GM21619 (cell line): Measurements from ENCODE around the gene SH3RF3.
"Not testable (repeated sequence)": the region's sequence is repeated elsewhere in the genome, so short reads cannot be mapped to it uniquely, and the experiment has no call there.

ENCODE experiments used
- ATAC-seq: cut with Tn5 transposase; IDR thresholded peaks from one replicate; pipeline ENCODE4 v1.9.1; 2021; ENCODE audit not compliant: unreplicated experiment

Gene SH3RF3

DNA sequence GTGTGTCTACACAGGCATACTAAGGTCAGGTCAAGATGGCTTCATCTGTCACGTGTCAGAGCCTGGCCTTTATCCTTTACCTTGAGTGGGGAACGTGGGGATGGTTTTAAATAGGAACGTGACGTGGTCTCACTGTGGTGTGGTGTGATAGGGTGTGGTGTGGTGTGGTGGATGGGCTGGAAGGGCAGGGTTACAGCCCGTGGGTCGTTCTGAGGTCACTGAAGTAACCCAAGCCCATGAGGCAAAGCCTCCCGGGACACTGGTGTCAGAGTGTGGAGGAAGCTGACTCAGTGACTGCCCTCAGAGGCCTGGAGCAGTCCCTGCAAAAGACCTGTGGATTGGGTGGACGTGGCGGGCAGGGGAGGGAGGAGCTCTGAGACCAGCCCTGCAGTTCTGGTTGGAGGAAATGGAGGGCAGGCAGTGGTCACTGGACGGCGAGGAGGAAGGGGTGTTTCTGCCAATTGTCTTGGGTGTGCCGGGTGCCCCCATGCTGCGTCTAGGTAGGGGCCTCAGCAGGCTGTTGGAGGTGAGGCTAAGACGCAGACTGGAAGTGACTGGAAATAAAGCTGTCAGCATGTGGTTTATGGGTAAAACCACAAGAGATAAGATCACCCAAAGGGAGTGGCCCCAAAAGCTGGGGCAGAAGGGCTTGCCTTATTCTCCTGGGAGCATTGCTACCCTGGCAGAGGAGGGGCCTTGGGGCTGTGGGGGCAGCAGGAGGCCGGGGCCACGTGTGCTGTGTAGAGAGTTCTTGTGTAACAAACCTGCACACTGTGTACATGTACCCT lies 84.8 kb downstream of the SH3RF3 start:
- ATAC-seq: peak; percentile 57

DNA sequence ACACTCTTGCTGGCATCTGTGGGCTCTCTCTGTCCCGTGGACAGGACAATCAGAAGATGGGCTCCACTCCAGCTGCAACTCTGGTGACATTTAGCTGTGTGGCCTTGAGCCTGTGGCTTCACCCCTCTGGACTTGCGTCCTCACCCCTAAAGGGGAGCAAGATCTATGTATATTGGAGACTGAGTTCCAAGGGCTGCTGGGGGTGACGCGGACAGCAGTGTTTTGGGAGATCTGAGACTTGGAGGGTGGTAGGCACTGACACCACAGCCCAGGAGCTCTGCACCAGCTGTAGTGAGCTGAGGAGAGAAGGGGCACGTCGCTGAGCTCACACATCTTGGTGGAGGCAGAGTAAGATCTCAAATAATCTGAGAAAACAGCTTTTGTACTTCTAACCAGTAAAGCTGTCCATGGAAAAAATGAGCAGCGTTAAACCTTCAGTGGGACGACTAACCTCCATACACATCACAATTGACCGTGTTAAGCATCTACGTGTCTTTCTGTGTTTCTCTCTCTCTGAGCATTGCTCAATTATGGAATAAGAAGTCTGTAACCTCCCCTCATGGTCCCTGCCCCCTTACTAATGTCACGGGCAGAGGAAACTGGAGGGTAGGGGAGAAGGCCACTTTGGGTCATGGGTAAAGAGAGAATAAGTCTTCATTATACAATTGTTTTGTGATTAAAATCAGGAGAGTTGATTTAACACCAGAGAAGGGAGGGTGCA lies 85.8 kb downstream of the SH3RF3 start:
- no peak for ATAC-seq

DNA sequence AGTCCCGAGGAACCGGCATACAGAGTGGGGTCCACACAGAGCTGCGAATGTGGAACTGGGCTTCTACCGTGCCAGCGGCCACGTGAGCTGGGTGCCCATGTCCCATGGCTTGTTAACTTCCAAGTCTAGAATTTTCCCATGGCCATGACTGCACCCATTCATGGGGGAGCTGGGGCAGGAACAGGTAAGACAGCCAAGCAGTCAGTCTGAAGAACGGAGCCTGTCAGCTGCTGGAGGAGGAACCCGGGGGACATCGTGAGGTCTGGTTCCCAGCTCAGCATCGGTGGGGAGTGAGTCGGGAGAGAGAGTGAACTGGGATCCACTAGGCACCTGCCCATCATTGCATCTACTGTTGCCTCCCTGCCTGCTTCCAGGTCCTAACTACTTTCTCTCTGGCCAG lies 86.9 kb downstream of the SH3RF3 start:
- ATAC-seq: no peak

DNA sequence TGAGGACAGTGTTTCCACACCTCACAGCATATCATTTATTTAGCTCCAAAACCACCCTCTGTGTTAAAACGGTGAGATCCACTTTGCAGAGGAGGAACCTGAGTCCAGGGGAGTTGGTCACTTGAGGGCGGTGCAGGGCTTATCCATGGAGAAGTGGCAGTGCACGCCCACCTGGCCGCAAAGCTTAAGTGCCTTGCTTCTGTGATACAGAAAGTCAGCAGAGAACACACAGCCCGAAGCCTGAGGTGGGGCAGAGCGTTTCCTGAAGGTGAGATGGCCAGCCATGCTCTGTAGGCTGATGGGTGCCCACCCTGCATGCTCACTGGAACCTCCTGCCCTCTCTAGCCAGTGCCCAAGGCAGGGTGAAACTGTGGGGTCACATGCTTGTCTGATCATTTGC lies 87.3 kb downstream of the SH3RF3 start:
- no peak for ATAC-seq

DNA sequence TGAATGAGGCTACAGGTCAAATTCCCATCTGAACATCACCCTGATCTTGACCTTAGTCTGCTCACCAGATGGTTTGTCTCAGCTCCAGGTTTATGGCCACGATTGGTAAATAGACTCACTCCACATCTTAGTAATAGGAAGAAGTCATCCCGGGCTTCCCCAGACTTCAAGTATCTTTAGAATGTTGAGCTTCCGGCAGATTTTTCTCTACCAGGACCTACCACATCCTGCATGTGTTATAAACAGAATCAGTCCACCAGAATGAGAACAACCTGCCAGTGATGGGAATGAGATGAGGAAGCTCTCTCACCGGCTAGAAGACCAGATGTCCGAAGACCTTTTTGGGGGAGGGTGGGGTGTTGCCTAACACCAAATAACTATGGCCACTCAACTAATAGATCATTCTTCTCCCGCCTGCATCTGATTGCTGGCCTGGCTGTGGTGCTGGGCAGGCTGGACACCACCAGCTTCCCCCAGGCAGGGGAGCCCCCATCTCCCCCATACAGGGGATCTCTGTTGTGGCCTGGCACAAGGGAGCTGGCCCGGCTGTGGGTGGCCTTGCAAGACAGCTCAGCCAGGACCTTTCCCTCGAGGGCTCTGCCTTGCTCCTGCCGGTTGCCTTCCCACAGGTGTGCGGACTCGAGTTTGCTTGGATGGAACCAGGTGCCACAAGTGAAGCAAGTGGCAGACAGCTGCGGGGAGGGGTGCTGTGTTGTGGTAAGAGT lies 88.5 kb downstream of the SH3RF3 start:
- no peak for ATAC-seq

DNA sequence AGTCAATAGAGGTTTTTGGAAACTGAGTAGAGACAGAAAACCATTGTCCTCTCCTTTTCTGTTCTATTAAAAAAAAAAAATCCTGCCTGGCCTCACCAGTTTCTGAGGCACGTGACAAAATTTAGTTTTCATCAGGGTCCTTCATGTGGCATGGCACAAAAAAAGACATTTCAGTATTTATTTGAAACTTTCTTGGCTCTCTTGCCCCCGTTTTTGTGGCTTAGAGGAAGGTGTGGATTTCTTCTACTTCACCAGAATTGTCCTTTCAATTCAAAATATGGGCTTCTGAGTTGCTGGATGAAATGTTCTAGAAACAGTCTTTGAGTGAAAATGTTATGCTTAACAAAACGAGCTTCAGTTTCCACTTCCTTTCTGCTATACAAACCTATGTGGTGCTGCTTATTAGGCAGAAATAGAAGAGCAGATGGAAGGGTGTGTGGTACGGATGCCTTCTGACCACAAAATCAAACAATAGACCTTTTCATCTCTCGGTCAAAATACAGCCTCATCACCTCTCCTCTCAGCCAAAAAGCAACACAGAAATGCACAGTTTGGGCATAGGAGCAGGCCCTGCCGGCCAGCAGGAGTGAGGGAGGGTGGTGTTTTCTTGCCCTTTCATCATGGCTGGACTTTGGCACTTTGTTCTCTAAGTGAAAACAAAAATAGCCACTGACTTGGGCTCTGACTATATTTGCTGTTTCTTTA lies 89.2 kb downstream of the SH3RF3 start:
- no peak for ATAC-seq

DNA sequence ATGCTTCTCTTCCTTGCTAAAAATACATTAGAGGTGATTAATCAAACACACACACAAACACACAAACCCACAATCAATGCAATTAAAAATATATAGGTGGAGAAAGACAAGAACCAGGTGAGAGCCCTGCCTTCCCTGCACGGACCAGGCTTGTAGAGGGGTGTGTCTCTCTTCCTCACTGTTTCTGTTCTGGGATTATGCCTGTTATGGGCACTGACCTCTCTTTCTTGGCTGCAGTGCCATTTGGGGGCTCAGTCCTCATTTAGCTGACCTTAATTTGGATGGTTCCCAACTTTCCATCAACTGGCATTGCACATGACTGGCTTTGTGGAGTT lies 89.8 kb downstream of the SH3RF3 start:
- ATAC-seq: no peak

DNA sequence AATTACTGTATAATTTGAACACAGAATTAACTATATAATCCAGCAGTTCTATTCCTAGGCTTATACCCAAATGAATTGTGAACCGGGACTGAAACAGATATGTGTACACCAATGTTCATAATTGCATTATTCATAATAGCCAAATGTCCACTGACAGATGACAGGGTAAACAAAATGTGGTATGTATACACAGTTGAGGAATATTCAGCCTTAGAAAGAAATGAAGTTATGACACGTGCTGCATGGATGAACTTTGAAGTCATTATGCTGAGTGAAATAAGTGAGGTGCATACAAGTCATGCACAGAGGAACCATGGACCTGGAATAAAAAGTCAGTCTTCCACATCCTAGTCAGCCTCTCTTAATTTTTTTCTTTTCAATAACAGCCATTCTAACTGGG lies 91.9 kb downstream of the SH3RF3 start:
- no peak for ATAC-seq

DNA sequence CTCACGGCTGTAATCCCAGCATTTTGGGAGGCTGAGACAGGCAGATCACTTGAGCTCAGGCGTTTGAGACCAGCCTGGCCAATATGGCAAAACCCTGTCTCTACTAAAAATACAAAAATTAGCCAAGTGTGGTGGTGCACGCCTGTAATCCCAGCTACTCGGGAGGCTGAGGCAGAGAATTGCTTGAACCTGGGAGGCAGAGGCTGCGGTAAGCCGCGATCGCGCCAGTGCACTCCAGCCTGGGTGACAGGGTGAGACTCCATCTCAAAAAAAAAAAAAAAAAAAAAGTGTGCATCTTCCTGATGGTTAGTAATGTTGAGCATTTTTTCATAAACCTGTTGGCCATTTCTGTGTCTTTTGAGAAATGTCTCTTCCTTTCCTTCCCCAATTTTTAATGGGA lies 92.3 kb downstream of the SH3RF3 start:
- ATAC-seq: not testable (repeated sequence)

DNA sequence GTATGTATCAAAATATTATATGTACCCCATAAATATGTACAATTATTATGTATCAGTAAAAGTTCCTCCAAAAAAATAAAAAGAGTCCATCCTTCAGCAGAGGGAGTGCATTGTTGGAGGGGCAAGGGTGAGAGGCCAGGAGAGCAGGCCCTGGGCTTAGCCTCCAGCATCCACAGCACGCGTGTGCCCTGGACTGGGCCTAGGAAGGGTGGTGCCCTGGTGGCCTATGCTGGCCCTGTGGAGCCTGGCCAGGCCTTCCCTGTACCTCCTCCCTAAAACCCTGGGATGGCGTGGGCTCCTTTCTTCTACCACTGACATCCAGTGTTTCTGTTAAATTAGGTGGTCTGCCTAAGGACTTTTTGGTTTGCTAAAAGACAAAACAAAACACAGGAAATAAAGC lies 93.4 kb downstream of the SH3RF3 start:
- ATAC-seq: no peak

DNA sequence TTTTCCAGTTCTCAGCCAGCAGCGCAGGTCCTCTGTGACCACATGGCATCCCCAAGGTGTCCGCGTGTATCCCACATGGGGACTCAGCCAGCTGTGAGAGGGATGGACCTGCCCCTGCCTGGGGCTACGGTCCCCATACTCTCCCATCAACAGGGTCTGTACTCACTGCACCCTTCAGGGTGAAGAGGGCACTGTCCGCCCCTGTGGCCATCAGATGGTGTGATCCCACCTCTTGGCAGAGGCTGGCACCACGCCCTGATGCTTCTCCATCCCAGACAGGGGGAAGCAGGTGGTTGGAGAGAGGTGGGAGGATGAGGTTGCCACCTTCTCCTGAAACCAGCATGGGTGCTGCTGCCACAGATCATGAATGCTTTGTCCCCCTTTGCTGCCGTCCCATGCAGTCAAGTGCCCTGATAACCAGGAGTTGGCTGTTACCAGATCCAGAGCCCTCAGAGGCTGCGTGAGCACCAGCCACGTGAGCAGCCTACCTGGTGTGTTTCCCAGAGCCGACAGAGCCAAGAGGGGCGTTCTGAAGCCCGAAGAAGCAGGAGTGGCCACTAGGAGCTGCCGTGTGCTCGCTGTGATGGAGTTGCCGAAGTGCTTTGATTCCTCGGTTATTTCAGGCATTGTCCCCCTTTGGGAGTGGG lies 93.9 kb downstream of the SH3RF3 start:
- ATAC-seq: no peak

DNA sequence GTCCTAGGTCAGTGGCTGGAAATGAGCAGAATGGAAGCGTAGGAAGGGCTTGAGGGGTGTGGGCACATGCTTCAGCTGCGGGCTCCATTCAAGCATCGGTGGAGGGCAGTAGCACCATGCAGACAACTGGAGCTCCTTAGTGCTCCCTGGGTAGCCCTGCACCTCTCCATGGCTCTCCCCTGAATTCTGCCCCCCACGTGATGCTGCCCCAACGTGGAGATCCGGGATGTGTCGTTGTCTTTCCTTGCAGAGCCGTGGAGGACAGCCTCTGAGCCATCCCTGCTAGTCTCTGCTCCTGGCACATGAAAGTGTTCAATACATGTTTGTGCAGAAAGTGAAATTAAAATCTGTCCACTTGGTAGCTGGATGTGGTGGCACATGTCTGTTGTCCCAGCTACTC lies 94.5 kb downstream of the SH3RF3 start:
- no peak for ATAC-seq

DNA sequence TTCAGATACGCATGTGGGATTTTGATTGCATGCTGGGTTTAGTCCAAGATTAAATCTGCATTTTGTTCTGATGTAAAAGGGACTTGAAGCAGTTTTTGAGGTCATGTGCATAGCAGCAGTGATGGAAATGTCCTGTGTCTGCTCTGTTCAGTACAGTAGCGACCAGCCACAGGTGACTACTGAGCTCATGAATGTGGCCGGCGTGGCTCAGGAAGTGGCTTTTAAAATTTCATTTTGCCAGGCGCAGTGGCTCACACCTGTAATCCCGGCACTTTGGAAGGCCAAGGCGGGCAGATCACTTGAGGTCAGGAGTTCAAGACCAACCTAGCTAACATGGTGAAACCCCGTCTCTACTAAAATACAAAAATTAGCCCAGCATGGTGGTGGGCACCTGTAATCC lies 95.3 kb downstream of the SH3RF3 start:
- not testable (repeated sequence) for ATAC-seq

DNA sequence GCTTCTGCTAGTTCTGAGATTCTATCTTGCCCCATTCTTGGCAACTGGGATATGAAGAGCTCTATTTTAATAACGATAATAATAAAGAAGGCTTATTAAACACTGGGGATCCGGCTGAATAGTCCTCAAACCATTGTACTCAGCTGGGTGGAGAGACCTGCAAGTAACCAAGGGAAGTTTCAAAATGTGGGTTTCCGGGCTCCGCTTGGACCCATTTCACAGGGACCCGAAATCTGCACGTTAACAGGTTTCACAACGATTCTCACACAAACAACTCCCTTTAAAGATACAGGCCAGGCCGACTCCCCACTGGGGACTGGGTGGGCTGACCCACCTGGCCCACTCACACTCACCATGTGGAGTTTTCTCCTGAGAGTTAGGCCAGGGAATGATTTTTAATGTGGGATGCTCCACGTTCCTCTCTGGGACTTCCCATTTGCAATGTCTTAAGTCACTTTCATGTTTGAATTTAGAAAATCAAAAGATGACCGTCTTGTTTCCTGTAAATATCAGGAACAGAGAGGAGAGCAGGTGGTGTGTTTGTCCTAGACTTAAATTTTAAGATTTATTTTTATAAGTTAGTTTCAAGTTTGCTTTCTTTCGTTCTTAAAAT lies 96.3 kb downstream of the SH3RF3 start:
- ATAC-seq: no peak

DNA sequence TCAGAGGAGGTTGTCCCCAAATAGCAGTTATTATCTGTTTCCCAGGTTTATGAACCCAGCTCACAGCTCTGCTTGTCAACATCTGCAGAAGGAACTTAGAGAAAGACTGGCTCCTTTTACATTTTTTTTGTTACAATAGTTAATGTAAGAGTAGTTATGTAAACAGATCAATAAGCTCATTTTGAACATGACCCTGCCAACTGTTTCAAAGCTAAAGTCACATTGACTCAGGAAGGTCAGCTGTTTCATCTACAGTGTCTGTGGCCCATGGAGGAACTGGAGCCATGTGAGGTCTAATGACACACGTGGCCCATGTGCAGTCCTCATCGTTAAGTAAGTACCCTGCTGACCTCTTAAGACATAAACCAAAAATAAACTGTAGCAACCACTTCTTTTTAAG lies 97.1 kb downstream of the SH3RF3 start:
- no peak for ATAC-seq

DNA sequence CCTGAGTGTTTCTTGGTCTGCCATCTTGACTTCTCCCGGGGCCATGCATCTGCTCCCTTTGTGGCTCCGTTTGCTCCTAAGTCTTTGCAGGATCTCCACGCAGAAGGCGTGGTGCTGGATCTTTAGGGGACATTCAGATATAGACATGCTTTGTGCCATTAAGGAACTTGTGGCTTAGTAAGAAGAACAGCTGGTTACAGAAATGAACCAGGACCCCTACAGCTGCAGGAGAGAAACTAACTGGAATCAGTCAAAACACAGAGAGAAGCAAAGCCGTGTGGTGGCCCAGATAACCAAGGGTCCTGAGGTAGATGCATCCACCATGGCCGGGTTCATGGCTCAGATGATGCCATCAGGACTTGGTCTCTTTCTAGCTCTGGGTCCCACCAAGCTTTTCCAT lies 97.6 kb downstream of the SH3RF3 start:
- ATAC-seq: no peak

DNA sequence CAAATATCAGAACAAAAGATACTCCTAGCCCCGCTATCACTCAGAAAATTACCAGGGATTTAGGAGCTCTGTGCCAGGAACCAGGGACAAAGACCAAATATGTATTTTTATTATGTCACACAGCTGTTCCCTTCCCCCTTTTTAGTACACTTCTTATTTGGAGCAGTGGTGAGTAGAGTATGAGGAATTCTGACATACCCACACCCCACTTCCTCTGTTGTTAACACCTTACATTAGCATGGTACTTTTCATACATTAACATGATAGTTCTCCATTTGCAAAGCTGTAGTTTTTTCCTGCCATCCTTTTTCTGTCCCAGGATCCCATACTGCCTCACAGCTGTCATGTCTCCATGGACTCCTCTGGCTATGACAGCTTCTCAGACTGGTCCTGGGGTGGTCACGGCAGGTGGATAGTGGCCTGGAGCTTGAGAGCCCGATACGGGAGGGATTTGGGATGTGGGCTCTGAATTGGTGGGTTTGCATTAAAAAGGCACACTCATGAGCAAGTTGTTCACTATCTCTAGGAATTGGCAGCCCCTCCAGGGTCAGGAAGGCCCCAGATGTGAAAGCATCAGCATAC lies 100.2 kb downstream of the SH3RF3 start:
- no peak for ATAC-seq

DNA sequence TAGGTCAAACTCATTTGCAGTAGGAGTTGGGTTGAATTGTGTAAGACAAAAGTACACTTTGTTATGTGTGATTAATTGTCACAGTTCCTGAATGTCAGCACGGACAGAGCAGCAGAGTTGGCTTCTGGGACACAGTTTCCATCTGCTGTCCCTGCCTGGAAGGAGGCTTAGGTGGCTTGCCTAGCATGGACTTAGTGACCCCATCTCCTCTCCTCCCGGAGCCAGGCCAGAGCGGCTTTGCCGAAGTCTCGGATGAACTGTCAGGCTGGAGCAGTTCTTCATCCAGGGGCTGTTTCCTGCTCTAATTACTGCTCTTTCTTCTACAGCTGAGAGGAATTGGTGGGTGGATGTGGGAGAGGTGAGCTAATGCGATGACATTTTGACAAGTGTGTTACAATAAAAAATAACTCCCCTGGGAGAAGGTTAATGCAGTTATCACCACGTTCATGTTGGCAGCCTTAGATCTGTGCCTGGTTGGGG lies 102.0 kb downstream of the SH3RF3 start:
- ATAC-seq: no peak

DNA sequence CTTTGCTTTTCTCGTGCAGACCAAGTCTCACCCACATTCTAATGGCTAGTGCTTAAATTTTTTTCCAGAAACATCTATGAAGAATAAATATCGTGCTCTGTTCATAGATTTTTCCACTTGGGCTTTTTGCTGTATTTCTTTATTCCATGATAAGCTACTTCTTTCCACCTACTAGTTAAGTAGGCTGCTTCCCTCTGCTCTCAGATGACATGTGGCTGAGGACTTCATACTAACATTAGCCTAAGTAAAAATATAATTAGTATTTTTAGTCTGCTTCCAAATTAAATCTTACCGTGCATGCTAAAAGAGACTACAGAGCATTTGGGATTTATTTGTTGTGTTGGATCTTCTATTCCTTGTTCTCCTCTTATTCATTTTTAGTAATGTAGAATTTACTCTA lies 102.4 kb downstream of the SH3RF3 start:
- no peak for ATAC-seq
